HG02798 (cell line): ENCODE data around the gene ZNF200.
"Not testable (repeated sequence)": the region's sequence is repeated elsewhere in the genome, so short reads cannot be mapped to it uniquely, and the experiment has no call there.

Experiments used
- ATAC-seq: cut with Tn5 transposase; IDR thresholded peaks from one replicate; pipeline ENCODE4 v1.9.1; 2021; ENCODE audit warnings: mild to moderate bottlenecking; ENCODE audit not compliant: unreplicated experiment, poor library complexity

Gene ZNF200

GRCh38 chr16:3182608-3183444, 52.1 kb downstream of the ZNF200 start:
- ATAC-seq: peak; percentile 34

DNA sequence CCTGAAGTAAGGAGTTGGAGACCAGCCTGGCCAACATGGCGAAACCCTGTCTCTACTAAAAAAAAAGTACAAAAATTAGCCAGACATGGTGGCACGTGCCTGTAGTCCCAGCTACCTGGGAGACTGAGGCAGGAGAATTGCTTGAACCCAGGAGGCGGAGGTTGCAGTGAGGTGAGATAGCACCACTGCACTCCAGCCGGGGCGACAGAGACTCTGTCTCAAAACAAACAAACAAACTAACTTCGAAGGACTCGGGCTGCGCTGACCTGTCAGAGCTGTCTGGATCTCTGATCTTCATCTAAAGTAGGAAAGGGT, 52.7 kb downstream of the ZNF200 start:
- ATAC-seq: not testable (repeated sequence)

DNA sequence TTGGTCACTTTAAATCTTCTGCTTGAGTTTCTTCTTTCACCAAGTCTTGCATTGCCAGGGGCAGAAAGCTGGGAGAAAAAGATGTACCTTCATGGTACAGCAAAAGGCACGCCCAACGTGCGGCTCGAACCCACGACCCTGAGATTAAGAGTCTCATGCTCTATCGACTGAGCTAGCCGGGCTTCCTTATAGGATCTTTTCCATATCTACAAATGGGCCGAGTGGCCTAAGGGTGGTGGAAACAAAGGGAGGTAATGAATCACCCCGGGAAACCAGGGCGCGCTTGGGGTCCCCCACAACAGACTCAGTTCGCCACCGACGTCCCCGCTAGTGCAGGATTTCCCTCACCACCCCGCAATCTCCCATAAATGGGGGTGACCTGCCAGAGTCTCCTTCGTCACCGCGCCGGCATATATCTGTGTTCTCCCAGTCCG, 54.5 kb downstream of the ZNF200 start:
- no peak for ATAC-seq

- ATAC-seq: no peak
Measured at GRCh38 chr16:3179651-3180050, 55.3 kb downstream of the ZNF200 start.

DNA sequence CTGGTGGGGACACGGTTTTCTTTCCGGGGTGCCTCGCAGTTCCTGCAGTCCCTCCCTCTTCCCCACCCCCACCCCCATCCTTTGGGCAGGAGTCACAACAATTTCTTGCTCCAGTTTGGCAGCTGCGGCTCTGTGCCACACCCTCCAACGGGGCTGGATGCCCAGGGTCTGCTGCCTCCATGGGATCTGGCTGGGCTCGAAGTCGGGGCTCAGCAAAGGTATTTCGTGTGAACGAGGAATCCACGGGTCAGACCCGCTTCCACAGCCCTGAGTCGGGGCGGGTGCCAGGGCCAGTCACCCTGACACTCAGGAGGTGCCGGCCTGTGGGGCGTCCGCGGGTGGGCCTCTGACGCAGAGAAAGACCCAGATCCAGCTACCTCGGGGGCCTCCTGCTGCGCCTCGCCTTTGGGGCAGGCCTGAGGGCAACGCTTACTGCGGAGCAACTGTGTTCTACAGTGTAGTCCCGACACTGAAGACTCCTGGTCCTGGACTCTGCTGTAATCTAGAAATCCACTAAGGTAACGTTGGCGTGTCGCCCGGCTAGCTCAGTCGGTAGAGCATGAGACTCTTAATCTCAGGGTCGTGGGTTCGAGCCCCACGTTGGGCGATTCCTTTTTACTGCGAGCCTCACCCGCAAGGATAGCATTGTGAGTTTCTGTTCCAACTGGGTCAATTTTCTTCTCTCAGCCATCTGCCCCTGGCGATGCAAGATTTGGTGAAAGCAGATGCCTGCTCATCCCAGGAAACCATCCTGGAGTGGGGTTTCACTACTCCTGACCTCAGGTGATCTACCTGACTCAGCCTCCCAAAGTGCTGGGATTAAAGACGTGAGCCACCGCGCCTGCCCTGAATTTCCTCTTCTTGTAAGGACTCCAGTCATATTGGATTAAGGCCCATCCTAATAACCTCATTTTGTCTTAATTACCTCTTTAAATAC, 59.5 kb downstream of the ZNF200 start:
- no peak for ATAC-seq

- no peak for ATAC-seq
Measured at GRCh38 chr16:3174618-3175148, 60.3 kb downstream of the ZNF200 start.

GRCh38 chr16:3173892-3174617, 60.9 kb downstream of the ZNF200 start:
- ATAC-seq: no peak
